Mammary epithelial cell (primary cell): ENCODE measurements around the gene ART1.

ENCODE experiments used
- CTCF ChIP-seq, 2 donors: IDR thresholded peaks in 1 of 2; conservative IDR thresholded peaks in 1 of 2; 2 replicates each; pipeline ENCODE4 v1.5.1; 2011 to 2012; ENCODE audit warnings: inconsistent platforms in 2 of 2, low read length in 2 of 2, mild to moderate bottlenecking in 2 of 2, control low read depth in 1 of 2, low read depth in 1 of 2; ENCODE audit not compliant: insufficient read depth in 1 of 2; ENCODE audit errors: extremely low read depth in 1 of 2
- EZH2 ChIP-seq: IDR thresholded peaks from 2 replicates; pipeline ENCODE4 v1.6.1; 2012; ENCODE audit warnings: low read length, inconsistent platforms, borderline replicate concordance

GRCh38 chr11:3626250-3626960 is 18.5 kb upstream of the ART1 start:
- TF ChIP-seq CTCF (conservative IDR thresholded peaks at IDR 0.05 in 1 of 2, IDR thresholded peaks at IDR 0.05 in 1 of 2; ENCODE audit: extremely low read depth in 1 of 2, insufficient read depth in 1 of 2, low read depth in 1 of 2, low read length in 2 of 2) (no peak), EZH2 (no peak)
